Sigmoid colon (tissue), 4 donors: ENCODE results near the gene TAMALIN.

Experiments
- CTCF ChIP-seq, 4 experiments: fragments of 450-650 bp in 3 of 4; fragments of 200-600 bp in 1 of 4; IDR thresholded peaks; one replicate each; pipeline ENCODE4 v1.5.1; 2016 to 2019; ENCODE audit warnings: antibody characterized with exemption in 4 of 4, mild to moderate bottlenecking in 3 of 4, moderate library complexity in 2 of 4
- POLR2A ChIP-seq, 2 donors: fragments of 450-650 bp; IDR thresholded peaks; one replicate each; pipeline ENCODE4 v1.6.1; 2016; ENCODE audit warnings: antibody characterized with exemption in 2 of 2, mild to moderate bottlenecking in 2 of 2, moderate library complexity in 2 of 2
- POLR2AphosphoS5 ChIP-seq, 4 donors: sonication (generic); formaldehyde crosslinking; IDR thresholded peaks; one replicate each; pipeline ENCODE4 v1.6.1; 2017; ENCODE audit warnings: antibody characterized with exemption in 4 of 4

- TF ChIP-seq CTCF (IDR thresholded peaks at IDR 0.05) (no peak), POLR2A (IDR thresholded peaks at IDR 0.05) (no peak), POLR2AphosphoS5 (IDR thresholded peaks at IDR 0.05) (no peak)
Observed at GRCh38 chr12:52035926-52036325, 29.2 kb downstream of the TAMALIN start.
